Measurements from ENCODE around the gene ZFYVE9. TPM values are rescaled to one million over a fixed set of nuclear protein-coding genes. Genes with fewer than 3 reads are reported as not detected.
A peak's percentile ranks its signal among the peaks of the same experiment; 100 is the strongest.
"Not testable (repeated sequence)": the region's sequence is repeated elsewhere in the genome, so short reads cannot be mapped to it uniquely, and the experiment has no call there.

ZFYVE9 gene, protein sequence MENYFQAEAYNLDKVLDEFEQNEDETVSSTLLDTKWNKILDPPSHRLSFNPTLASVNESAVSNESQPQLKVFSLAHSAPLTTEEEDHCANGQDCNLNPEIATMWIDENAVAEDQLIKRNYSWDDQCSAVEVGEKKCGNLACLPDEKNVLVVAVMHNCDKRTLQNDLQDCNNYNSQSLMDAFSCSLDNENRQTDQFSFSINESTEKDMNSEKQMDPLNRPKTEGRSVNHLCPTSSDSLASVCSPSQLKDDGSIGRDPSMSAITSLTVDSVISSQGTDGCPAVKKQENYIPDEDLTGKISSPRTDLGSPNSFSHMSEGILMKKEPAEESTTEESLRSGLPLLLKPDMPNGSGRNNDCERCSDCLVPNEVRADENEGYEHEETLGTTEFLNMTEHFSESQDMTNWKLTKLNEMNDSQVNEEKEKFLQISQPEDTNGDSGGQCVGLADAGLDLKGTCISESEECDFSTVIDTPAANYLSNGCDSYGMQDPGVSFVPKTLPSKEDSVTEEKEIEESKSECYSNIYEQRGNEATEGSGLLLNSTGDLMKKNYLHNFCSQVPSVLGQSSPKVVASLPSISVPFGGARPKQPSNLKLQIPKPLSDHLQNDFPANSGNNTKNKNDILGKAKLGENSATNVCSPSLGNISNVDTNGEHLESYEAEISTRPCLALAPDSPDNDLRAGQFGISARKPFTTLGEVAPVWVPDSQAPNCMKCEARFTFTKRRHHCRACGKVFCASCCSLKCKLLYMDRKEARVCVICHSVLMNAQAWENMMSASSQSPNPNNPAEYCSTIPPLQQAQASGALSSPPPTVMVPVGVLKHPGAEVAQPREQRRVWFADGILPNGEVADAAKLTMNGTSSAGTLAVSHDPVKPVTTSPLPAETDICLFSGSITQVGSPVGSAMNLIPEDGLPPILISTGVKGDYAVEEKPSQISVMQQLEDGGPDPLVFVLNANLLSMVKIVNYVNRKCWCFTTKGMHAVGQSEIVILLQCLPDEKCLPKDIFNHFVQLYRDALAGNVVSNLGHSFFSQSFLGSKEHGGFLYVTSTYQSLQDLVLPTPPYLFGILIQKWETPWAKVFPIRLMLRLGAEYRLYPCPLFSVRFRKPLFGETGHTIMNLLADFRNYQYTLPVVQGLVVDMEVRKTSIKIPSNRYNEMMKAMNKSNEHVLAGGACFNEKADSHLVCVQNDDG (N-terminal part only)
- 3.7 TPM for polyA plus RNA-seq (2012; ENCODE audit: missing spikeins)

DNA sequence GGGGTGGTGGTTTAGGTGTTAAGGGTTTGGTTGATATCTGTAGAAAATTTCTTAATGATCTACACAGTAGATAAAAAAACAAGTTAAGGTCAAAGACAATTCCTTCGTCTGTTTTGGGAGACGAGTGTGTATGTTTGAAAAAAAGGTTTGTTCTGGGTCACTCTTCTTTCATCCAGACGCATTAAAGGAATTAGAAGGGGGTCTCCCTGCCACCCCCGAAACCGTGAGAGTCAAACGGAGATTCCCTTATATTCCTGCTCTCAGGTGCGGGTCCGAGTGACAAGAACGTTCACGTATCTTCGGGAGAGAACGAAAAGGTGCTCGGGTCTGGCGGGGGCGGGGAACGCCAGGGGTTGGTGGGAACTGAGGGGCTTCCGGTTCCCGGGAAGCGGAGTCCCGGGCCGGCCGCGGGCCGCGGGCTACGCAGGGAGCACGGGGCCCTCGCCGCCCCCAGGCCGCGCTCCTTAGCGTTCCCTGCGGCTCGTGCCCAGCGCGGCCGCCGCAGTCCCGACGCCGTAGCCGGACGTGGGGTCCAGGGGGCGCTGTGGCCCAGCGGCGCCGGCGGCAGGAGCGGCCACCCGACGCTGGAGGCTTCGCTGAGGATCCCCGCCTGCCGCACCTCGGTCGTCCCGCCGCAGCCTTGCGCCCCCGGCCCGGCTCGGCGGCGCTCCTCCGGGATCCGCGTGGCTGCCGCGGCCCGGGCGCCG lies at the start of gene ZFYVE9:
TSS of gene ZFYVE9 (plus strand) at position 577 of the 707 bp plus-strand sequence. CDS start 91,118 bp downstream, outside the sequence.
- no peak for TF ChIP-seq TAF1 (IDR thresholded peaks at IDR 0.05; ENCODE audit: borderline replicate concordance, low read depth, low read length)
- peak; percentile 49; the same call in 1 of the 2 replicates for TF ChIP-seq POLR2A (IDR thresholded peaks at IDR 0.05; ENCODE audit: low read depth, low read length)
- FAIRE-seq (peak; percentile 80), DNase-seq (ENCODE audit: insufficient read length) (peak; percentile 58)

DNA sequence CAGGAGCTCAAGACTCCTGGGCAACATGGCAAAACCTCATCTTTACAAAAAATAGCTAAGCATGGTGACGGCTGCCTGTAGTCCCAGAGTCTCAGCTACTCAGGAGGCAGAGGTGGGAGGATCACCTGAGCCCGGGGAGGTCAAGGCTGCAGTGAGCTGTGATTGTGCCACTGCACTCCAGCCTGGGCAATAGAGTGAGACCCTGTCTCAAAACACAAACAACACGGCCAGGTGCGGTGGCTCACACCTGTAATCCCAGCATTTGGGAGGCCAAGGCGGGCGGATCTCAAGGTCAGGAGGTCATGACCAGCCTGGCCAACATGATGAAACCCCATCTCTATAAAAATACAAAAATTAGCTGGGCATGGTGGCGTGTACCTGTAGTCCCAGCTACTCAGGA lies 47.6 kb upstream of the ZFYVE9 start:
- FAIRE-seq; DNase-seq (ENCODE audit: insufficient read length): not testable (repeated sequence)

DNA sequence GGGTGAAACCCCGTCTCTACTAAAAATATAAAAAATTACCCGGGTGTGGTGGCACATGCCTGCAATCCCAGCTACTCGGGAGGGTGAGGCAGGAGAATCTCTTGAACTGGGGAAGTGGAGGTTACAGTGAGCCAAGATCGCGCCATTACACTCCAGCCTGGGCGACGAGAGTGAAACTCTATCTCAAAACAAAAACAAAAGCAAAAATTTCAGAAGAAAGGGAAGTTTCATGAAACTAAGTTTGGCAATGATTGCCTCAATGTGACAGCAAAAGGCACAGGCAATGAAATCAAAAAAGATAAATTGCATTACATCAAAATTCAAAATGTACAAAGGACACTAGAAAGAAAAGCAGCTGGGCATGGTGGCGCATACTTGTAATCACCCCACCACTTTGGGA lies 45.7 kb upstream of the ZFYVE9 start:
- no peak for FAIRE-seq
- no peak for DNase-seq (ENCODE audit: insufficient read length)
- TF ChIP-seq POLR2A (IDR thresholded peaks at IDR 0.05; ENCODE audit: low read depth, low read length) (no peak), TAF1 (IDR thresholded peaks at IDR 0.05; ENCODE audit: borderline replicate concordance, low read depth, low read length) (no peak), POLR2AphosphoS5 (IDR thresholded peaks at IDR 0.05; ENCODE audit: low read depth, low read length) (no peak)

DNA sequence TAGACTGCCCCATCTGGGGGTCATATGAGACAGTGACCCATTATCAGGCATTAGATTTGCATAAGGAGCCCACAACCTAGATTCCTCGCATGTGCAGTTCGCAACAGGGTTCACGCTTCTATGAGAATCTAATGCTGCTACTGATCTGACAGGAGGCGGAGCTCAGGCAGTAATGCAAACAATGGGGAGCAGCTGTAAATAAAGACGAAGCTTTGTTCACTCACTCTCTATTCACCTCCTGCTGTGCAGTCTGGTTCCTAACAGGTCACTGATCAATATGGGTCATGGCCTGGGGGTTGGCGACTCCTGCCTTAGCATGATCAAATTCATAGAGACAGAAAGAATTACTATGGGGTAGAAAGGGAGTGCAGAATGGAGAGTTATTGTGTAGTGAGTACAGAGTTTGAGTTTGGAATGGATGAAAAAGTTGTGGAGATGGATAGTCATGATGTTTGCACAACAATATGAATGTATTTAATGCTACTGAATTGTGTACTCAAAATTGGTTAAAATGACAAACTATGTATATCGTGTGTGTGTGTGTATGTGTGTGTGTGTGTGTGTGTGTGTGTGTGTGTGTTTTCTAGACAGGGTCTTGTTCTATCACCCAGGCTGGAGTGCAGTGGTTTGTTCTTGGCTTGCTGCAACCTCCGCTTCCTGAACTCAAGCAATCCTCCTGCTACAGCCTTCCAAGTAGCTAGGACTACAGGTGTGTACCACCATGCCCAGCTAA lies 43.6 kb upstream of the ZFYVE9 start:
- TF ChIP-seq TAF1 (IDR thresholded peaks at IDR 0.05; ENCODE audit: borderline replicate concordance, low read depth, low read length), result no peak
- TF ChIP-seq POLR2AphosphoS5 (IDR thresholded peaks at IDR 0.05; ENCODE audit: low read depth, low read length), result no peak
- no peak for TF ChIP-seq POLR2A (IDR thresholded peaks at IDR 0.05; ENCODE audit: low read depth, low read length)
- no peak for DNase-seq (ENCODE audit: insufficient read length)
- no peak for FAIRE-seq

DNA sequence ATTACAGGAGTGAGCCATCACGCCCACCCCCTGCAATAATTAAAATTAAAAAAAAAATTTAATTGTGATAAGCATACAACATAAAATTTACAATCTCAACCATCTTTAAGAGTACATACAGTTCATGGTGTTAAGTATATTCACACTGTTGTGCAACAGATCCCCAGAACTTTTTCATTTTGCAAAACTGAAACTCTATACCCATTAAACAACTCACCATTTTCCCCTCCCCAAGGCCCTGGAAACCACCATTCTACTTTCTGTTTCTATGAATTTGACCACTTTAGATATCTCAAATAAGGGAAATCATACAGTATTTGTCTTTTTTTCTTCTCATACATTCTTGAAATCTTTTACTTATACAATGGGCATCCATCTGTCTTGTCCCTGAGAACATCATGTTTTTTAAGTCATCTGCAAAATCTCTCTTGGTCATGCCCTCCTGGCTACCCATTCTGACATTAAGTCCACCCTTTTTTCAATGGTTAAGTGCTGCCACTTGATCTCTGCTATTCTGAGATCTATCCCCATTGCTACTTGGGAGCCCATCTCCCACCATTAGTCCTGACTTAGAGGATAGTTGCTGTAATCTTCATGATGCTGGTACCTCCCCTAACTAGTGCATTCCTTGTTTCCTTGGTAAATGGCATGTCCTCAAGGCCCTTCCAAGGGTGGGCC lies 39.4 kb upstream of the ZFYVE9 start:
- TF ChIP-seq POLR2AphosphoS5 (IDR thresholded peaks at IDR 0.05; ENCODE audit: low read depth, low read length) (no peak), POLR2A (IDR thresholded peaks at IDR 0.05; ENCODE audit: low read depth, low read length) (no peak), TAF1 (IDR thresholded peaks at IDR 0.05; ENCODE audit: borderline replicate concordance, low read depth, low read length) (no peak)
- DNase-seq (ENCODE audit: insufficient read length) (no peak), FAIRE-seq (peak; percentile 48)

DNA sequence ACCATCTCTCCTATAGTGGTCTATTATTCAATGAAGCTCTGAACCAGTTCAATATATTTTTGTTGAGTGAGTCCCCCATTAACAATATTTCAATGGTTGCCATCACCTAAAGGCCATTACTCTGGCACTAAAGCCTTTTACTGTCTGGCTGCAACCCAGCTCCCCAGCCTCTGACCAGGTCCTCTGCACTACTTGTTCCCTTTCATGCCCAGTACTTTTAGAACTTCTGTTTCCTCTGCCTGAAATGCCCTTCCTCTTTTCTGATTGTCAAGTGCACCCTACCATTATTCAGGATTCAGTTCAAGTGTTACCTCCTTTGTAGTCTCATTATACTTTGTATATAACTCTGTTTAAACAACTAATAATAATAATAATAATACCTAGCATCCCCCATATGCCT lies 30.4 kb upstream of the ZFYVE9 start:
- FAIRE-seq (no peak), DNase-seq (ENCODE audit: insufficient read length) (no peak)
- no peak for TF ChIP-seq POLR2A (IDR thresholded peaks at IDR 0.05; ENCODE audit: low read depth, low read length)
- TF ChIP-seq POLR2AphosphoS5 (IDR thresholded peaks at IDR 0.05; ENCODE audit: low read depth, low read length), result no peak
- TF ChIP-seq TAF1 (IDR thresholded peaks at IDR 0.05; ENCODE audit: borderline replicate concordance, low read depth, low read length), result no peak

DNA sequence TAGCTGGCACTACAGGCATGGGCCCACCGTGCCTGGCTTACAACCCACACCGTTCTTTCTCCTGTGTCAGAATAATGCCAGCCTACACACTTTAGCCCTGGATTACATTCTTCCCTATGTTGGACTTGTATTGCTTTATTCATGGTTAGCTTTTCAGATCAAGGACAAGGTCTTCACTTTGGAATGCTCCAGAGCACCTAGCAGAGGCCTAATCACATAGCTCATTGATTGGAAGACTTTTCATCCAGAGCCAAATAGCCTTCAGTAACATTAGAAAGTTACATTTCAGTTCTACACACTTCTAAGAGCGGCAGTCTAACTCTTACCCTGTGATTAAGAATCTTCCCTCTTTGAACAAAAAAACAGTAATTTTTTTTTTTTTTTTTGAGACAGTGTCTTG lies 29.4 kb upstream of the ZFYVE9 start:
- TF ChIP-seq POLR2AphosphoS5 (IDR thresholded peaks at IDR 0.05; ENCODE audit: low read depth, low read length), result no peak
- TF ChIP-seq POLR2A (IDR thresholded peaks at IDR 0.05; ENCODE audit: low read depth, low read length), result no peak
- DNase-seq (ENCODE audit: insufficient read length), result no peak
- no peak for FAIRE-seq

DNA sequence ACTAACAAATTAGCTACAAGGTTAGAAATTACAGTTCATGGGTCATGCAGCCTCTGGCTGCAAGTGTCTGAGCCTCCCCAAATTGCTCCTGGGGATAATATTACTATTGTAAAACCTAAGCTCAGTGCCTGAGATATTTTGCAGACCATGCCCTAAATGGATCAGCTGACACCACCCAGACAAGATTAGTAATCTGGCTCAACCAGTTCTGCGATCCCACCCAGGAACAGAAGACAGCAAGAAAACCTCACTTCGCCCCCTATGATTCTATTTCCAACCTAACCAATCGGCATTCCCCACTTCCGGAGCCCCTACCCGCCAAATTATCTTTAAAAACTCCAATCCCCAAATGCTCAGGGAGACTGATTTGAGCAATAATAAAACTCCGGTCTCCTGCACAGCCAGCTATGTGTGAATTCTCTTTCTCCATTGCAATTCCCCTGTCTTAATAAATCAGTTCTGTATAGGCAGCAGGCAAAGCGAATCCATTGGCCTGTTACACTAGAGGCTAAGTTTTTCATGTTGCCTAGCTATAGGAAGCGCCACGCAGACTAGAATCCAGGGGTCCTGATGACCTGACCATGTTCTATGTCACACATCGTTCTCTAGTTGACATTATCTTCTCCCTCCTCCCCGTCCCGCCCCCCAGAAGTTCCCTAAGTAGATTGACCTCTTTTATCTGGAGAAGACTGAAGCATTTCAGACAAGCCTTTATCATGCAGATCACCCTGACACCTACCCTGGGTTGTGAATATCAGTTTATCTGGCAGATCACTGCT lies 22.4 kb upstream of the ZFYVE9 start:
- FAIRE-seq, result no peak
- TF ChIP-seq TAF1 (IDR thresholded peaks at IDR 0.05; ENCODE audit: borderline replicate concordance, low read depth, low read length) (no peak), POLR2AphosphoS5 (IDR thresholded peaks at IDR 0.05; ENCODE audit: low read depth, low read length) (no peak), POLR2A (IDR thresholded peaks at IDR 0.05; ENCODE audit: low read depth, low read length) (no peak)
- DNase-seq (ENCODE audit: insufficient read length), result no peak

DNA sequence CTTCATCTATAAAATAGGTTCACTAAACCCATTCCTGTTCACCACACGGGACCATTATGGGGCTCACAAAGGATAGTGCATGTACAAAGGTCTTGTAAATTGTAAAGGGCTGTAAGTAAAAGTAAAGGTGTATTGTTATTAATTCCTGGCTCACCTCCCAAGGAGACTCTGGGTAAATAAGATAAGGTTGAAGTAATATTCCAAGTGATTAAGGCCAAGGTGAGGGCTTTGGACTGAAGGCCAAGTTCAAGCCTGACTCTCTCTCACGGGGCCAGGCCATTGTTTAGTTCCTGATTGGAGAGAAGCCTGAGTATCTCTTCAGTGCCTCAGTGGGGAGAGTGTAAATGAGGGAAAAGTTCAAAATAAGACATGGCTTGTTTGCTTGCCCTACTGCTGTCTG lies 19.5 kb upstream of the ZFYVE9 start:
- DNase-seq (ENCODE audit: insufficient read length) (no peak), FAIRE-seq (no peak)
- TF ChIP-seq POLR2A (IDR thresholded peaks at IDR 0.05; ENCODE audit: low read depth, low read length) (no peak), POLR2AphosphoS5 (IDR thresholded peaks at IDR 0.05; ENCODE audit: low read depth, low read length) (no peak), TAF1 (IDR thresholded peaks at IDR 0.05; ENCODE audit: borderline replicate concordance, low read depth, low read length) (no peak)
